Esophagus mucosa (tissue), 1 donor: ENCODE results near the gene AHCY. TPM values are rescaled to one million over a fixed set of nuclear protein-coding genes. Genes with fewer than 3 reads are reported as not detected.
"Not testable (repeated sequence)": the region's sequence is repeated elsewhere in the genome, so short reads cannot be mapped to it uniquely, and the experiment has no call there.

ENCODE experiments used
- ATAC-seq: fragments of 200-7000 bp; cut with Tn5 transposase; one replicate; pipeline ENCODE4 v1.9.1; 2020
- total RNA-seq: library from RNA; stranded (reverse); gene quantifications from one replicate; pipeline ENCODE4 v1.2.4, GENCODE V29; 2023
- donor health status: DM: yes; HTN: yes; CAD: no.

AHCY gene
- total RNA-seq, 1 donor from 2014 or later = 138 TPM

- not testable (repeated sequence) for ATAC-seq
These were observed 50.6 kb downstream of the AHCY start for GRCh38 chr20:34252431-34253086.

- no peak for ATAC-seq
These were observed 51.5 kb downstream of the AHCY start for GRCh38 chr20:34251619-34252018.

GRCh38 chr20:34250005-34250404, 53.1 kb downstream of the AHCY start:
- ATAC-seq = no peak

GRCh38 chr20:34249291-34249690, 53.9 kb downstream of the AHCY start:
- peak; percentile 33 for ATAC-seq

- ATAC-seq = no peak
These were observed 57.0 kb downstream of the AHCY start for GRCh38 chr20:34246126-34246626.

GRCh38 chr20:34243377-34243776, 59.8 kb downstream of the AHCY start:
- ATAC-seq = no peak

GRCh38 chr20:34242879-34243278, 60.3 kb downstream of the AHCY start:
- no peak for ATAC-seq

GRCh38 chr20:34242015-34242414, 61.1 kb downstream of the AHCY start:
- ATAC-seq = not testable (repeated sequence)

GRCh38 chr20:34240693-34241615, 62.2 kb downstream of the AHCY start, which contains the start of gene ASIP:
ASIP (plus strand) TSS chr20:34241423; CDS start chr20:34260375, 18,952 bp downstream.
- ATAC-seq = no peak

GRCh38 chr20:34240121-34240520, 63.0 kb downstream of the AHCY start:
- no peak for ATAC-seq

GRCh38 chr20:34237942-34238341, 65.2 kb downstream of the AHCY start:
- ATAC-seq = no peak

GRCh38 chr20:34235875-34236274, 67.3 kb downstream of the AHCY start:
- no peak for ATAC-seq

GRCh38 chr20:34233687-34234086, 69.5 kb downstream of the AHCY start:
- no peak for ATAC-seq

- ATAC-seq = no peak
These were observed 70.6 kb downstream of the AHCY start for GRCh38 chr20:34232494-34233087.

- ATAC-seq = no peak
These were observed 71.5 kb downstream of the AHCY start for GRCh38 chr20:34231634-34232033.

Other genes with a start within 250 kb of the AHCY start
- gene EIF2S2, start 191.1 kb downstream of the AHCY start, total RNA-seq = 56.0 TPM
- not detected for gene ASIP, start 61.9 kb downstream of the AHCY start, total RNA-seq
- 57.5 TPM for gene ITCH, start 59.9 kb upstream of the AHCY start, total RNA-seq
- gene DYNLRB1, start 213.1 kb upstream of the AHCY start, total RNA-seq = 80.7 TPM